Stomach (tissue), 4 donors: Measurements from ENCODE around the gene CASS4.

Source experiments
- CTCF ChIP-seq, 7 experiments: fragments of 450-650 bp in 4 of 7; fragments of 200-600 bp in 3 of 7; sonication (generic) in 3 of 7; IDR thresholded peaks; one replicate each; pipeline ENCODE4 v1.5.1; 2016 to 2019; ENCODE audit warnings: antibody characterized with exemption in 7 of 7, control low read depth in 2 of 7, mild to moderate bottlenecking in 1 of 7
- EP300 ChIP-seq: sonication (generic); formaldehyde crosslinking; IDR thresholded peaks from one replicate; pipeline ENCODE4 v1.6.1; 2017; ENCODE audit warnings: antibody characterized with exemption
- POLR2A ChIP-seq, 4 donors: fragments of 450-650 bp; IDR thresholded peaks; one replicate each; pipeline ENCODE4 v1.6.1; 2016; ENCODE audit warnings: antibody characterized with exemption in 4 of 4, control low read depth in 2 of 4, mild to moderate bottlenecking in 1 of 4, moderate library complexity in 1 of 4
- POLR2AphosphoS5 ChIP-seq, 3 donors: sonication (generic); formaldehyde crosslinking; IDR thresholded peaks; one replicate each; pipeline ENCODE4 v1.6.1; 2016; ENCODE audit warnings: antibody characterized with exemption in 3 of 3

- no peak for TF ChIP-seq CTCF (IDR thresholded peaks at IDR 0.05)
- no peak for TF ChIP-seq POLR2A (IDR thresholded peaks at IDR 0.05)
- TF ChIP-seq POLR2AphosphoS5 (IDR thresholded peaks at IDR 0.05) = no peak
- no peak for TF ChIP-seq EP300
Observed at GRCh38 chr20:56469077-56469449, 57.0 kb downstream of the CASS4 start.
